T1000 (cell line): ENCODE measurements around the gene CARD11.

Experiments used
- DNase-seq: peaks from one replicate; lab custom pipeline; 2025; ENCODE audit warnings: mixed read lengths; lab: John Stamatoyannopoulos, UW

The CARD11 gene

DNA sequence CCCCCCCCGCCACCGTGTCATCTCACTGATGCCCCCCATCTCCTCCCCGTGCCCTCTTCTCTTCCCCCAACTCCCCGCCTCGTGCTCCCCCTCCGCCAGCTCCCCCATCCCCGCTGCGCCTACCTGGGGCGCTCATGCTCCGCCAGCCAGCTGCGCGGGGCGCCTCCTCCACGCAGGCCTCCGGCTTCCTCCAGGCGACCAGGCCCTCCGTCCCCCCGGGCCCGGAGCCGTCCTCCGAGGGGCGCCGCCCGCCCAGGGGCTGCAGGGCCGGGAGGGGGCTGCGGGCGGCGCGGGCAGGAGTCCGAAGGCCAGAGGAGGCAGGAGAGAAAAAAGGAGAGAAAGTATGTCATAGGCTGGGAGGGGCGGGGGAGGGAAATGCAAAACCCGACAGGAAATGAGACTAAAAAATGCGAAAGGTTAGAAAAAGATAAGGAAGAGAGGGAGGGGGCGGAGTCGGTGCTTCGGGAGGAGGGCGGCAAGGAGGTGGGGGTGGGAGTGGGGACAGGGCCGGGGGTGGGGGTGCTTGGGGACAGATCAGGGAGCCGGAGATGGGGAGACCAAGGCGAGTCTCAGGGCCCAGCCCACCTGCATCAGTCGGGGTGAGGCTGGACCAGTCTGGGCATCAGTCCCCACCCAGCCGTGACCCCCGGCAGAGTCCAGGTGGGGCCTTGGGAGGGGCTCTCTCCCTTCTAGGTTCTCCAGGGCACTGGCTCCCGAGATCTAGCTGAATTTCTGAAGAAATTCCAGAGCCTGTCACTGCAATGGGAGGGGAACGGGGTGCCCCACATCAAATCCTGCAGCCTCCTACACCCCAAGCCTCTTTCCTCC lies at the start of gene CARD11:
Gene CARD11, minus strand, starts transcription at position 324 of the 828 bp plus-strand sequence. CDS start 85,361 bp downstream, outside the sequence.
- no peak for DNase-seq

DNA sequence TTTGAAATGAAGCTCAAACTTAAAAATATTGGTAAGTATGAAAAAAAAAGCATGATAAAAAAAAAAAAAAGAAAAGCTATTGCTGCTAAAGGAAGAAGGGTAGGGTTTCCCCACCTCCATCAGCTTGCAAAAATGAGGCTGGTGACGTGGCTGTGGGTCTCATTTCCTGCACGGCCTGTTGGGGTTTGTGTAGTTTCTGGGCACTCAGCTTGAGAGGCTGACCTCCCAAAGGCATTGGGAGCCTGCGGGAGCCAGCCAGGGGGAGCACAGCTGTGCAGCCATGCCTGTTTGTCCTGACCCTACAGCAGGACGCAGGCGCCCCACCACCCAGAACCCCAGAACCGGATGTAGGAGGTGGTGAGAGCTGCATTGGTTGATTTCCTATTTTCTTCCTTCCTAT lies 48.8 kb upstream of the CARD11 start:
- no peak for DNase-seq

DNA sequence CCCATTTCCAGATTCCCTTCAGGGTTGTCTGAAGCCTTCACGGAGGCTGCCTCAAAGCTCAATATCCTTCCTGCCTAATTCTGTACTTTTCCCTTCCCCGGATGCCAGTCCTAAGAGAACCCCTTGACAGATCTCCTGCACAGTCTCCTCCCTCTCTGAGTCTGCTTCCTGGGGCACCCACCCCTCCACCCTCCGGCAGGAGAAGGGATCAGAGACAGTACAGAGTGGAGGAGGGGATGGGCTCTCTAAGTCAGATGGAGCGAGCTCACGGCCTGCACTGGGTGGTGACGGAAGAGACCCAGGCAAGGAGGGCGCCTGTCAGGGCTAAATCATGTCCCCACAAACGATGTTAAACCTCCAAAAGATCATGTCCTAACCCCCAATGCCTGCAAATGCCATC lies 48.0 kb upstream of the CARD11 start:
- DNase-seq: no peak

DNA sequence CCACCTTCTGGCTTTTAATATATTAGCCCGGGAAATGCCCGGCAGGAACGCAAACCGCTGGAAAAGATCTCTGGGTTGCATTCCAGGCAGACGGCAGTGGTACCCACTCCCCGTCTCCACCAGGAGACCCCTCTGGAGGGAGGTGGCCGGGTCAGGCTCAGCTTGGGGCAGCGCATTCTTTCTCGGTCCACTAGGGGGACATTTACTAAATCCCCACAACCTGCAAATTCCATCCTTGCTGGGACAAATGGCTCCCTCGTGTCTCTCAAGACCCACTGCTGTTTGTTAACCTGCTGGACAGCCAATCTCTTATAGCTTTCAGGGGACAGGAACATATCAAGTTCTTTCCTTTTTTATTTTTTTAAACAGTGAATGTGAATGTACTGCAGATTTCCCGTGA lies 45.8 kb upstream of the CARD11 start:
- DNase-seq: no peak

DNA sequence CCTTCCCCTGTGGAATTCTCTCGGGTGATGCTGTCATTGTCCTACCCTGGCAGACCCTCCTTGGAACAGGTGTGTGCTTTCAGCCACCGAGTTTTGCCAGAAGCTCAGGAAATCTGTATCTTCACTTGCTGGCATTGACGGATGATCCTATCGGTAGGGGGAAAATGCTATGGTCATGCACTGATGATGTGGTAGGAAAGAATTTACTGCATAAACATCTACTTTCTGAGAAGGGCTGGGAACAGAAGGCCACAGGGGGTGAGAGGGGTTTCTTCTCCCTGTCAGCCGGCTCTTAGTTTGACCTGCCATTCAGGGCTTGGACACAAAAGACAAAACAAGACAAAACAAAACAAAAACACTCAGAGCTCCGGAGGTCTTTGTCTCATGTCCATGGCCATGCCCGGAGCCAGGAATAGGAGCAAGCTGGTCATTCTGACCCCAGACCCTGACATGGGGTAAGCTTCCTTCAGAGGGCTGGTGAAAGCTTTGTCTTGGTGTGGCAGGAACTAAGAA lies 43.6 kb upstream of the CARD11 start:
- no peak for DNase-seq

DNA sequence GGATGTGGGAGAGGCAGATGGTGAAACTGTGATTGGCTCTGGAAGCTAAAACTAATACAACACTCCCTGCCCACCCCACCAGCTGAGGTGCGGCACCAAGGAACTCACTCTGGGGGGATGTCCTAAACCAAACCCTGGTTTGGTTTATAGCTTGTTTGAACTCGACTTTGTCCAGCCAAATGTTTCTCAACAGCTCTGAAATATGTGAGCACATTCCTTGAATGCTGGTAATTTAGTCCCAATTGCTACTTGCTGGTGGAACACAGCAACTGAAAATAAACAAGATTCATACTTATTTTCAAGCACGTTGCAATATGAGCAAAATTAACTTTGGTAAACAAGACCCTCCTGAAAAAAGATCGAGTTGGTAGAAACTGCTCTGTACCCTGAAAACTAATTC lies 39.7 kb upstream of the CARD11 start:
- no peak for DNase-seq

DNA sequence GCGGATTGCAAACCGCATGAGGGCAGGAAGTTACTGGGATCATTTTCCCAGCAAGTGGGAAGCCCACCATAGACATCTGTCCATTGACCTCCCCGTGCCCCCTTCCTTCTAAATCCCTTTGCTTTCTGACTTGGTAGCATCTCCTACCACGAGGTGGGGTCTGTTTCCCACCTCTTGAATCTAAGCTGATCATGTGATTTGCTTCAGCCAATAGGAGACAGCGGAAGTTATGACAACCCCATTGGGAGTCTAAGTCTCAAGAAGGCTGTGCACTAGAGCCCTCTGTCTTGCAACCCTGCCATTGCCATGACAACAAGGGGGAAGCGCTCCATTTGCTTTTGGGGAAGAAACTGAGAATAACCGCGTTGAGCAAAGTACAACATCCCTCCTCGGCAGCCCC lies 39.2 kb upstream of the CARD11 start:
- no peak for DNase-seq

DNA sequence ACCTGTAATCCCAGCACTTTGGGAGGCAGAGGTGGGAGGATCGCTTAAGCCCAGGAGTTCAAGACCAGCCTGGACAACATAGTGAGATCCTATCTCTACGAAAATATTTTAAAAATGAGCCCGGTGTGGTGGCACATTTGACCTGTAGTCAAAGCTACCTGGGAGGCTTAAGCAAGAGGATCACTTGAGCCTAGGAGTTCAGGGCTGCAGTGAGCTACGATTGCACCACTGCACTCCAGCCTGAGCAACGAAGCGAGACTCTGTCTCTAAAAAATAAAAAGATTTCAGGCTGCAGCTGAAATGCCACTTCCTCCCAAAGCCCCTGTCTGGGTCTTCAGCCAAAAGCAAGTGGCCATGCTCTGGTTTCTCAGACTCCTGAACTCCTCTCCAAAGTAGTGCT lies 38.7 kb upstream of the CARD11 start:
- DNase-seq: no peak

DNA sequence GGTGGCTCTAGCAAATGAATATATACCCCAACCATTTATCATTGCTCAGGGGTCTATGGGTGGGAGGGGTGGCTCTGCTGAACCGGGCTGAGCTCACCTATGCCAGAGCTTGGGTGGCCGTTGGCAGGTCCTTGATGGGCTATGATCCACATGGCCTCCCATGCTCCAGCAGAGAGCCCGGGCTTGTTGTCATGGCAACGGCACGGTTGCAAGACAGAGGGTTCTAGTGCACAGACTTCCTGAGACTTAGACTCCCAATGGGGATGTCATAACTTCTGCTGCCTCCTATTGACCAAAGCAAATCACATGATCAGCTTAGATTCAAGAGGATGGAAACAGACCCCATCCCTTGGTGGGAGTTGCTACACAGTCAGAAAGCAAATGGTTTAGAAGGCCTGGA lies 36.4 kb upstream of the CARD11 start:
- no peak for DNase-seq

DNA sequence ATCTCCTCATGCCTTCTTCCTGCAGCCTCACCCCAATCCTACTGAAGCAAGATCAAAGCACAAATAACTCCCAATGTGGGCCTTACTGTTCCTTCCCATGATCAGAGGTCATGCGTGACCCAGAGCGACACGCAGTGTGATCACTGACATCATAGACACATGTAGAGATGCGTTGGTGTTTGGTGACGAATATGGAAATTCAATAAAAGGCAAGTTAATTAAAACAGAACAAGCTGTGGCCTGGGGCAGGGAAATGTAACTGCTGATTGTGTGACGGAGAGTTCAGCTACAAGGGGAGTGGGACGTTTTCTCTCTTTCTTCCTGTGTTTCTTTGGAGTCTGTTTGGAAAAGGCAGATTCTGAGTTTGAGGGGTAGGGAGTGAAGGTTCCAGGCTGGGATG lies 34.8 kb upstream of the CARD11 start:
- no peak for DNase-seq

DNA sequence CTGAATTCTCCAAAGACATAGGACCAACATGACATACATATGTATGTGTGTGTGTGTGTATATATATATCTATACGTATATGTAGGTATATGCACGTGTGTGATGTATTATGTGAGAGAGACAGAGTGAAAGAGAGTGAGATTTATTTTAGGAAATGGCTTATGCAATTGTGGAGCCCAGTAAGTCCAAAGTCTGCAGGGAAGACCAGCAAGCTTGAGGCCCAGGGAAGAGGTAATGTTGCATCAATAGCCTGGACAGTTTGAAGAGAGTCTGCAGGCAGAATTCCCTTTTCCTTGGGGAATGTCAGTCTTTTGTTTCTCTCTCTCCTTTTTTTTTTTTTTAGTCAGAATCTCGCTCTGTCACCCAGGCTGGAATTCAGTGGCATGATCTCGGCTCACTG lies 33.0 kb upstream of the CARD11 start:
- DNase-seq: no peak

DNA sequence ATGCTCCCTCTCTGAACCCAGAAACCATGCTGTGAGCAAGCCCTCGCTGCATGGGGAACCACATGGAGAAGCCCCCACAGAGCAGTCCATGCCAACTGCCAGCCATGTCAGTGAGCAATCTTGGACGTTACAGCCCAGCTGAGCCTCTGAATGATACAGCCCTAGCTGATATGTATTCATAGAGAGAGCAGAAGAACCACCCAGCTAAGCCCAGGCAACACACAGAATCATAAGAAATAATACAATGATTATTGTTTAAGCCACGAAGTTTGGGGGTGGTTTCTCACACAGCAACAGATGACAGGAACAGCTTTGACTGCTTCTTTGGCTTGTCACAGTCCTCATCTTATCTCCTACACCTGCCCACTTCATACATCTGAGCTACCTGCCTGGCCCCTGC lies 32.5 kb upstream of the CARD11 start:
- no peak for DNase-seq

DNA sequence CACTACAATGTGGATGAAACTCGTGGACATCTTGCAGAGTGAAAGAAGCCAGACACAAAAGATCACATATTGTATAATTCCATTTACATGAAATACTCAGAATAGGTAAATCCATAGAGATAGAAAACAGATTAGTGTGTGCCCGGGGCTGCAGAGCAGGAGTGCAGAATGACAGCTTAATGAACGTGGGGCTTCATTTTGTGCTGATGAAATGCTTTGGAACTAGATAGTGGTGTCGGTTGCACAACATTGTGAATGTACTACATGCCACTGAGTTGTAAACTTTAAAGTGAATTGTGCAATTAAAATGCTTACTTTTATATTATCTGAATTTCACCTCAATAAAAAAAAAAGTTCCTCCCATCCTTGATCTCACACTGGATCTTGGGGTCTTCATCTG lies 31.8 kb upstream of the CARD11 start:
- no peak for DNase-seq

DNA sequence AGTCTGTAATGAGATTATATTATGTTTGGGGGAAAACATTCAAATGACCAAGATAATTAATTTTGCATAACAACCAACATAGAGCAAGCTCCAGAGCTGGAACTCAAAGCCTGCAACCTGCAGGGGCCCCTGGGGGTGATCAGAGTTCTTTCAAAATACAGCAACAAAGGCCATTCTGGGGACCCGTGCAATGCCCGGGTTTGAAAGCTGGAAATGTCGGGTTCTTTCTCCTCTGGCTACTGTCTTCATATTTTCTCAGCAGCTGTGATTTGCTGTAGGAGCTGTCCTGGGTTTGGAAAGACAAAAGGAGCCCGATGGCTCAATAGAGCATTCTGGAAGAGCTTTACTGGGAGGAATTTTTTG lies 30.8 kb upstream of the CARD11 start:
- DNase-seq: no peak

DNA sequence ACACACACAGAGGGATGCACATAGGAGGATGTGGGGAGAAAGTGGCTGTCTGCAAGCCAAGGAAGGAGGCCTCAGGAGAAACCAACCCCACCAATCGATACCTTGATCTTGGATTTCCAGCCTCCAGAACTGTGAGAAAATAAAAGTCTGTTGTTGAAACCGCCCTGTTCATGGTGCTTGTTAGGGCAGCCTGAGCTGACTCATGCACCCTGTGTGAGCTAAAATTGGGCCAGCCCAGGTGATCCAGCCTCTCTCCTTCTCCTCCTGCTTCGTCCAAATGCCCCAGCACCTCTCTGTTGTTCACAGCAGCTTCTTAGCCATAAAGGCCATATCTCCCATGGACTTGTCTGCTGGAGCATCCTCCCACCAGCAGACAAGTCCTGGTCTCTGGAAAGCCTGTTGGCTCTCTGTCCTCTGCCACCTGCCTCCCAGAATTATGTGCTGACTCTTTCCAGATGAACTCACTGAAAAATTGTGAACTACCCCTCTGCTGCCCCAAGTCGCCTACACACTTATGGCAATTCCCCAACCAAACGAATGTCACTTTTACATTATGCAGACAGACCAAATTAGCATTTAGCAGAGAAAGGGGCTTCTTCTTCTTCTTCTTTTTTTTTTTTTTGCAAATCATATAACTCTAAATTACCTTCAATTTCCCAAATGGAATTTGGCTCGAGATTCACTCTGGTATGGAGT lies 30.2 kb upstream of the CARD11 start:
- DNase-seq: no peak

DNA sequence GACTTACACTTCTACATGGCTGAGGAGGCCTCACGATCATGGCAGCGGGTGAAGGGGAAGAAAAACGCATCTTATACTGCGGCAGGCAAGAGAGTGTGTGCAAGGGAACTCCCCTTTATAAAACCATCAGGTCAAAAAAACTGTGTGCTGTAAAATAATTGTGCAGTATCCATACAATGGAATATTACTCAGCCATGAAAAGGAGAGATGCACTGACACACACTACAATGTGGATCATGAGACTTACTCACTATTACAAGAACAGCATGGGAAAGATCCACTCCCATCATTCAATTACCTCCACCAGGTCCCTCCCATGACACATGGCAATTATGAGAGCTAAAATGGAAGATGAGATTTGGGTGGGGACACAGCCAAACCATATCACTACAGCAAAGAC lies 27.2 kb upstream of the CARD11 start:
- DNase-seq: no peak

DNA sequence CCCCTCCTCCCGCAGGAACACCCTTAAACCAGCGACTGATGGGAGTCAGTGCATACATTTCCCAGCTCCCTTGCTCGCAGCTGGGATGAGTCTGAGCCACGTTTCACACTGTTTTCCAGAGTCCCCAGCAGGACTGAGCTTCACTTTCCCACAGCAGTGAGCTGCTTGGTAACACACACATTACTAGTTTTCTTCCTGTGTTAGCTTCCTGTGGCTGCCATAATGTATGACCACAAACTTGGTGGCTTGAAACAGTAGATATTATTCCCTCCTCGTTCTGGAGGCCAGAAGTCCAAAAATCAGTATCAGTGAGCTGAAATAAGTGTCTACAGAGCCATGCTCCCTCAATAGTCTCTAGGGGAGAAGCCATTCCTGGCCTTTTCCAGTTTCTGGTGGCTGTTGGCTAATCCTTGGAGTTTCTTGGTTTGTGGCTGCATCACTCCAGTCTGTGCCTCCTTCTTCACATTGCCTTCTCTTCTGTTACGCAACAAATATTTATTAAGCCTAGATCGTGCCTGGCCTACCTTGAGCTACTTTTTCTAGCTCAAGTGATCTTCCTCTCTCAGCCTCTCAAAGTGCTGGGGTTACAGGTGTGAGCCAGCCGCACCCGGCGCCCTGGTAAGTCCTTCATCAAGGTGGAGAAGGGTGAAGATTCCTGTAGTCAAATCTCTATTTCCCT lies 26.2 kb upstream of the CARD11 start:
- no peak for DNase-seq

DNA sequence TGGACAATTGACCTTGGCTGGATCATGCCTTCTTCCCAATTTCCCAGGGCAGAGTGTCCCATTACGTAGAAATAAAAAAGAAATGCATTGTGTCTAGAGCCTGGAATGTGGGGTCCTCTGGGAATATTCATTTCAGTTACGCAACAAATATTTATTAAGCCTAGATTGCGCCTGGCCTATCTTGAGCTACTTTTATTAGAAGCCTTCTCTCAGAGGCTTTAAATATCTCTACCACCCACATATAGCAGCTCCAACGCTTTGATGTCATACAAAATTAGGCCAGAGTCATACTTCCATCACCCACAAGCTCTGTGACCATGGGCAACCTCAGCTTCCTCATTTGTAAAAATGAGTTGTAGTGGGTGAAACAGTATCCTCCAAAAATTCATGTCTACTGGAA lies 24.9 kb upstream of the CARD11 start:
- no peak for DNase-seq

DNA sequence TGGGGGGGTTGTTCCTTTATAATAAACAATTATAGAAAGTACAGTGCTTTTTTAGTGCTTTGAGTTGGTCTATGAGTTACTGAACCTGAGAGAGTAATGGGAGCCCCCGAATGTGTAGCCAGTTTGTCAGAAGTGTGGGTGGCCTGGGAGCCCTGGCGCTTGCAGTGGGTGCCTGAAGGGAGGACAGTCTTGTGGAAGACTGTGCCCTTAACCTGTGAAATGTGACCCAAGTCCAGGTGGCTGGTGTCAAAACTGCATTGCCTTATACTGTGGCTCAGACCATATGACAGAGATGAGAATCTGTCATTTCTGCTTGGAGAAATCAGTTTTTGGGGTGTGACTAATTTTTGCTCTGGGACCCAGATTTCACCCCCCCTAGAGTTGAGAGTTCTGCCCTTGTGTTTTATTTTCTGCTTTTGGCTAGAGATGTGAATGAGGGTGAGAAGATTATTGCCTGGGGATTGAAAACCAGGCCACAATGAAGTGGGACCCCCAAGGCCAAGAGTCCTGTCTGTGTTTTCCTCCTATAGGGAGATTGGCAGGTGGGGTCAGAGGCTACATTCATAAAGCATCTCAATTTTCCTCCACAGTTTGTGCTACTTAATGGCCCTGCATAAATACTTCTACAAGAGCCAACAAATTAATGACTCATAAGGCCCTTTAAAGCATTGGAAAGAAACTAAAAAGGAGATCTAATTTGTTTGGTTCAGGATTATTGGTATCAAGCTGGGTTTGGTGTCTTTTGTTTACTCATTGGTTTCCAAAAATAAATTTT lies 24.1 kb upstream of the CARD11 start:
- no peak for DNase-seq

DNA sequence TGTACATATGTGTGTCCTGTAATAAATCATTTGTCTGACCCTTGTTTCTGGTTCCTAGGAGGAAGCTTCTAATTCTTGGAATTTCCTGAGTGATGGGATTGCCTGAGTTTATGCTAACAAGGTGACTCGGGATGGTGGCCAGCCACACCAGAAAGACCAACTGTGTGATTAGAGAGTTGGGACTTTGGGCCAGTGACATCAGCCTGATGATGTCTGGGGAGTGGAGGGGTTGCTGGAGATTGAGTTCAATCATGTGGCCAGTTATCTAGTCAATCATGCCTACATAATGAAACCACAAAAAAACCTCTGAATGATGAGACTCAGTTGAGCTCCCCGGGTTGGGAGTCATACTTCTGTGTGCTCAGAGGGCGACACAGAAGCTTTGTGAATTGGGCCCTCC lies 23.5 kb upstream of the CARD11 start:
- no peak for DNase-seq

DNA sequence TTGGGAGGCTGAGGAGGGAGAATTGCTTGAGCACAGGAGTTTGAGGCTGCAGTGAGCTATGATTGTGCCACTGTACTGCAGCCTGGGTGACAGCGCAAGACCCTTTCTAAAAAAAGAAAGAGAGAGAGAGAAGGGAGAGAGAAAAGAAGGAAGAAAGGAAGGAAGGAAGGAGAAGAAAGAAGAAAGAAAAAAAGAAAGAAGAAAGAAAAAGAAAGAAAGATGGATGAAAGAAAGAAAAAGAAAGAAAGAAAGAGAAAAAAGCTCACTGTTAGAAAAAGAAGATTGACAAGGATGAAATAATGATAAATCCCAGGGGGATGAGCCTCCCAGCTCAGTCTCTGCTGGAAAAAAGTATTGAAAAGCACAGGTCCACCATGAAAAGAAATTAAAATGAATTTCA lies 22.8 kb upstream of the CARD11 start:
- DNase-seq: no peak

DNA sequence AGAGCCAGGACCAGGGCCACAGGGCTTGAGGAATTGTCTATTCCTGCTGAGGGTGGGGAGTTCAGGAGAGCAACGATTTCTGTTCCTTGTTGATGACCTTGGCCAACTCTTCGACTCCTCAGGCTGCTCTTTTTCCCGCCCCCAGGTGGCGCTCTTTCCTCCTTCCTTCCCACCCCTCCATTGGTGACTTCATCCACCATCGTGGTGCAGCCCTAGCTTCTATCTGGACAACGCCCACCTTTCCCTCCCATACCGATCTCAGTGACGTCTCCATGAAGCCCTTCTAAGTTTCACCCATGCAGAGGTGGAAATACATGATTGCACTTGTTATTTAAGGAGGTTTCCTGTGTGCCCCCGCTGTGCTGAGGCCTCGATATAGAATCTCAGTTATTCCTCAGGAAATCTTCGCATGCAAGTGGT lies 22.1 kb upstream of the CARD11 start:
- no peak for DNase-seq
